GM18498 (cell line): Measurements from ENCODE around the gene TMEM62.

Experiments used
- ATAC-seq: cut with Tn5 transposase; IDR thresholded peaks from one replicate; pipeline ENCODE4 v1.9.1; 2021; ENCODE audit warnings: mild to moderate bottlenecking, moderate library complexity; ENCODE audit not compliant: unreplicated experiment

Gene TMEM62

GRCh38 chr15:43226436-43227305 lies 93.3 kb downstream of the TMEM62 start:
- ATAC-seq = no peak

GRCh38 chr15:43229977-43230376 lies 96.6 kb downstream of the TMEM62 start:
- no peak for ATAC-seq

GRCh38 chr15:43230640-43231115 lies 97.3 kb downstream of the TMEM62 start:
- ATAC-seq = no peak

- ATAC-seq = no peak
Measured at GRCh38 chr15:43232289-43232874, 99.0 kb downstream of the TMEM62 start.
